NB4 (cell line): Measurements from ENCODE around the gene SYT3.
"Not testable (repeated sequence)": the region's sequence is repeated elsewhere in the genome, so short reads cannot be mapped to it uniquely, and the experiment has no call there.

ENCODE experiments used
- CTCF ChIP-seq: IDR thresholded peaks from one replicate; pipeline ENCODE4 v1.5.1; 2012; ENCODE audit warnings: low read depth, low read length
- TF ChIP-seq, protein P1 (sequence below): IDR thresholded peaks from 2 replicates; pipeline ENCODE4 v1.6.1; 2011; ENCODE audit warnings: low read depth, low read length

- not testable (repeated sequence) for TF ChIP-seq CTCF
- TF ChIP-seq, protein P1, sequence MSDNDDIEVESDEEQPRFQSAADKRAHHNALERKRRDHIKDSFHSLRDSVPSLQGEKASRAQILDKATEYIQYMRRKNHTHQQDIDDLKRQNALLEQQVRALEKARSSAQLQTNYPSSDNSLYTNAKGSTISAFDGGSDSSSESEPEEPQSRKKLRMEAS = not testable (repeated sequence)
Measured at GRCh38 chr19:50620394-50620906, 19.2 kb downstream of the SYT3 start.
